ENCODE results near the gene SPINT1. TPM values are rescaled to one million over a fixed set of nuclear protein-coding genes. Genes with fewer than 3 reads are reported as not detected.

SPINT1 gene
- total RNA-seq, 2 experiments from 2014 or later = 11.3 to 13.1 TPM

DNA sequence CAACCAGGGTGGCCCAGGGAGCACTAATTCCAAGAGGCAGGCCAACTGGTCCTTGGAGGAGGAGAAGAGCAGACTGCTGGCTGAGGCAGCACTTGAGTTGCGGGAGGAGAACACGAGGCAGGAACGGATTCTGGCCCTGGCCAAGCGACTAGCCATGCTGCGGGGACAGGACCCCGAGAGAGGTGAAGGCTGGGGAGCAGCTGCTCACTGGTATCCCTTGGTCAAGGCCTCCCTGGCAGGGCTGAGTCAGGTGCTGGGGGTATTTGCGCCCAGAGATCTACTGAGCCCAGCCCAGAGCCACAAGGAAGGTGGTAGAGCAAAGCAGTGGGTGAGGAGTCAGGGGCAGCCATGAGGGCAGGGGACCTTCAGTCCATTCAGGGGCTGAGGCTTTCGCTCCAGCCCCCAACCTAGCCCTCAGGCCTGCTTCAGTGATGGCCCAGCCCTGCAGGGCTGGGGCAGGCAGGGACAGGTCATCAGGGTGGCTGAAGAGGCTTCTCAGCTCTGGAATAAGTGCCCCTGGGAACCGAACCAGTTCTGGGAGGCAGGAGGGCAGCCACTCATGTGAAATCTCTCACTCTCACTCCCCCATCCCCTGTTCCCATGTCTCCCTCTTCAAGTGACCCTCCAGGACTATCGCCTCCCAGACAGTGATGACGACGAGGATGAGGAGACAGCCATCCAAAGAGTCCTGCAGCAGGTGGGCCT, 31.0 kb upstream of the SPINT1 start:
- peaks cover 22% of the 10 kb centered on the region for H3K36me3 Mint-ChIP-seq
- no peaks in the 10 kb centered on the region for H3K27me3 Mint-ChIP-seq
- no peak overlapping the region for H3K27ac Mint-ChIP-seq
- DNase-seq = no peak
- intact Hi-C loops (cut with micrococcal nuclease) = no loop called here
- ChIA-PET CTCF (interaction anchor here (0.9 to 3.7 kb wide), 3 partner anchors 45 to 81 kb away, joined by 3 to 12 read pairs (median 7); partner anchors contain the start of gene VPS18), POLR2A (no interaction called here)
- H3K4me3 Mint-ChIP-seq = no peak overlapping the region
- no peaks in the 10 kb centered on the region for H3K9me3 Mint-ChIP-seq
- H3K4me1 Mint-ChIP-seq (ENCODE audit: low read depth) = peaks cover 12% of the 10 kb centered on the region

DNA sequence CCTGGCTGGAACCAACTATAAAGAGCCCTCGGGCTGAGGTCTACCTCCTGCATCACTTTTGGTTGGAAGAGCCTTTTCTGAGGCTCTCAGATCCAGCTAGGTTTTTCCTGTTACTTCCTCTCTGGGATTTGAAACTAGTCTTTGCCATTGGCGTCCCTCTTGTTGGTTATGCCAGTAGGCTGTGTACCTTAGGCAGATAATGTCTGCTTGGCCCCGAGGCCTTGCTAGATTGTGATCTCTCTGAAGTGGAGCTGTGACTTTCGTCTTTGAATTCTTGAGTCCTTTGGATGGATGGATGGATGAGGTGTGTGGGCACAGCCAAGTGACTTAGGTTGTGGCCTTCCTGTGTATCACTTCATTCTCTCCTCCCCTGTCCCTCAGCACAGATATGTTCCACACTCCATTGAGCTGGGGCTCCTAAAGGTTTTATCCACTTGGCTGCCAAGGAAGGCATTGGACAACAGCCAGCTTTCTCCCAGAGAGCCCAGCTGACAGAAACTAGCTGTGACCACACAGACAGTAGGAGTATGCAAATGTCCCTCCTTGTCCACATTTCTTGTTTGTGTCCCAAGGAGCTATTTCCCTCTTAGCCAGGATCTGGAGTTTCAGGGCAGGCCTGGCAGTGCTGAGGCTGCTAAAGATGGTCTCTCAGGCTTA, 28.7 kb upstream of the SPINT1 start:
- ChIA-PET CTCF (interaction anchor here (0.7 to 3.7 kb wide), 4 partner anchors 33 to 44 kb away, joined by 3 to 12 read pairs (median 4); no protein-coding TSS in a partner anchor), POLR2A (no interaction called here)
- no peaks in the 10 kb centered on the region for H3K9me3 Mint-ChIP-seq
- DNase-seq = no peak
- H3K27me3 Mint-ChIP-seq = no peaks in the 10 kb centered on the region
- no peaks in the 10 kb centered on the region for H3K4me1 Mint-ChIP-seq (ENCODE audit: low read depth)
- no peak overlapping the region for H3K27ac Mint-ChIP-seq
- H3K4me3 Mint-ChIP-seq = no peak overlapping the region
- peaks cover 20% of the 10 kb centered on the region for H3K36me3 Mint-ChIP-seq
- intact Hi-C loops (cut with micrococcal nuclease) = no loop called here

DNA sequence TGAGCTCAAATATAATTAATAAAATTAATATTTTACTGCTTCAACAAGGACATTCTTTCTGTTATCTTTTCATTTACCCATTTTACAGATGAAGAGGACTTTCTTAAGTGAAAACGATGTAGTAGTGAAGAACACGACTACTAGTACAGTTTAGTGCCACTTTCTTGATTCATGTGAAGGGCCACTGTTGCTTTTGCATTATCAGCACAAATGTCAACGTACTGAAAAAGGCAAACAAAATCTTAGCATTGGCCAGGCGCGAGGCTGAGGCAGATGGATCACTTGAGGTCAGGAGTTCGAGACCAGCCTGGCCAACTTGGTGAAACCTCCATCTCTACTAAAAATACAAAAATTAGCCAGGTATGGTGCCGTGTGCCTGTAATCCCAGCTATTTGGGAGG, 24.8 kb upstream of the SPINT1 start:
- intact Hi-C loops (cut with micrococcal nuclease) = no loop called here
- ChIA-PET POLR2A (no interaction called here), CTCF (no interaction called here)
- Mint-ChIP-seq H3K36me3 (peaks cover 7% of the 10 kb centered on the region), H3K9me3 (no peaks in the 10 kb centered on the region), H3K27me3 (peaks cover 3% of the 10 kb centered on the region), H3K4me1 (ENCODE audit: low read depth) (no peaks in the 10 kb centered on the region), H3K27ac (no peak overlapping the region), H3K4me3 (no peak overlapping the region)
- no peak for DNase-seq

GRCh38 chr15:40821195-40821594, 22.7 kb upstream of the SPINT1 start:
- DNase-seq = no peak
- no peak overlapping the region for H3K4me3 Mint-ChIP-seq
- ChIA-PET POLR2A (no interaction called here), CTCF (interaction anchor here (0.7 kb wide), 1 partner anchor 483 kb away, joined by 3 read pairs; no protein-coding TSS in a partner anchor)
- no peaks in the 10 kb centered on the region for H3K36me3 Mint-ChIP-seq
- intact Hi-C loops (cut with micrococcal nuclease) = no loop called here
- no peaks in the 10 kb centered on the region for H3K9me3 Mint-ChIP-seq
- peaks cover 4% of the 10 kb centered on the region for H3K27me3 Mint-ChIP-seq
- no peak overlapping the region for H3K27ac Mint-ChIP-seq
- H3K4me1 Mint-ChIP-seq (ENCODE audit: low read depth) = no peaks in the 10 kb centered on the region

- intact Hi-C loops (cut with micrococcal nuclease) = no loop called here
- Mint-ChIP-seq H3K27ac (no peak overlapping the region), H3K9me3 (no peaks in the 10 kb centered on the region), H3K4me1 (ENCODE audit: low read depth) (no peaks in the 10 kb centered on the region), H3K27me3 (peaks cover 4% of the 10 kb centered on the region), H3K36me3 (no peaks in the 10 kb centered on the region), H3K4me3 (no peak overlapping the region)
- CTCF ChIA-PET = interaction anchor here (1.3 kb wide), 1 partner anchor 34 kb away, joined by 4 read pairs; no protein-coding TSS in a partner anchor
- POLR2A ChIA-PET = no interaction called here
- DNase-seq = no peak
These were observed 20.1 kb upstream of the SPINT1 start for GRCh38 chr15:40823572-40824343.

- ChIA-PET CTCF (no interaction called here), POLR2A (no interaction called here)
- Mint-ChIP-seq H3K27me3 (peaks cover 4% of the 10 kb centered on the region), H3K9me3 (no peaks in the 10 kb centered on the region), H3K4me3 (no peak overlapping the region), H3K4me1 (ENCODE audit: low read depth) (no peaks in the 10 kb centered on the region), H3K27ac (no peak overlapping the region), H3K36me3 (no peaks in the 10 kb centered on the region)
- intact Hi-C loops (cut with micrococcal nuclease) = no loop called here
- no peak for DNase-seq
These were observed 18.0 kb upstream of the SPINT1 start for GRCh38 chr15:40825661-40826422.

- no peak for DNase-seq
- Mint-ChIP-seq H3K4me3 (no peak overlapping the region), H3K36me3 (no peaks in the 10 kb centered on the region), H3K27me3 (peaks cover 4% of the 10 kb centered on the region), H3K9me3 (no peaks in the 10 kb centered on the region), H3K27ac (no peak overlapping the region), H3K4me1 (ENCODE audit: low read depth) (no peaks in the 10 kb centered on the region)
- CTCF ChIA-PET = no interaction called here
- intact Hi-C loops (cut with micrococcal nuclease) = no loop called here
- POLR2A ChIA-PET = interaction anchor here (0.5 kb wide), 1 partner anchor 9 kb away, joined by 3 read pairs; no protein-coding TSS in a partner anchor
These were observed 17.3 kb upstream of the SPINT1 start for GRCh38 chr15:40826423-40827075.

DNA sequence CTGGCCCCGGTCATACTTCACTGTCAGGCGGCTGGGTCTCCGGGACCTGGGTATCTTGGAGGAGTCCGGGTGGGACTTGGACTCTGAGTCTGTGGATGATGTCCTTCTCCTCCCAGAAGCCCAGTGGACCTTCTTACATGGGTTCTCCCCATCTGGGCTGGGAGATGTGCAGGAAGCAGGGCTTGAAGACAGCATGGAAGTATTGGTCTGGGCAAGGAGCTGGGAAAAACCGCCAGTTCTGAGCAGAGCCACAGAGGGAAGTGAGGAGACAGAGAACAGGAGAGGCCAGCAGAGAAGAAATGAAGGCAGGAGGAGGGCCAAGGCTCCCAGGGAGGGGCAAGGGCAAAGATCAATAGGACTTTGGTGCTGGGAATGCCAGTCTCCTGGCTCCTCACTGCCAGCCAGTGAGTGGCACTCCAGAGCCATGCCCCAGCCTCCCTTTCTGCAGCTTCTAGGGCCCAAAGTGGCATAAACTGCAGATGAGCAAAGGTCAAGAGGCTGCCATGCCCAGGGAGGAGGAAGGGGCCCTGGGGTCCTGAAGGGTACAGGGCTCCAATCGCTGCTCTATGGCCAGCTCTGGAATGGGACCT, 15.3 kb upstream of the SPINT1 start, which contains the start of gene PPP1R14D:
TSS of gene PPP1R14D (minus strand) at position 262 of the 590 bp plus-strand sequence. CDS start at position 195, 67 bp downstream.
- H3K27me3 Mint-ChIP-seq = peaks cover 2% of the 10 kb centered on the region
- H3K27ac Mint-ChIP-seq = no peak within 1 kb of the TSS
- ChIA-PET POLR2A (interaction anchor here (0.8 kb wide), 1 partner anchor 234 kb away, joined by 3 read pairs; no protein-coding TSS in a partner anchor), CTCF (interaction anchor here (1.0 to 2.1 kb wide), 2 partner anchors 30 to 76 kb away, joined by 4 to 7 read pairs; no protein-coding TSS in a partner anchor)
- H3K4me3 Mint-ChIP-seq = no peak within 1 kb of the TSS
- intact Hi-C loops (cut with micrococcal nuclease) = no loop called here
- H3K36me3 Mint-ChIP-seq = no peaks in the 10 kb centered on the region
- no peaks in the 10 kb centered on the region for H3K4me1 Mint-ChIP-seq (ENCODE audit: low read depth)
- no peaks in the 10 kb centered on the region for H3K9me3 Mint-ChIP-seq
- no peak for DNase-seq

DNA sequence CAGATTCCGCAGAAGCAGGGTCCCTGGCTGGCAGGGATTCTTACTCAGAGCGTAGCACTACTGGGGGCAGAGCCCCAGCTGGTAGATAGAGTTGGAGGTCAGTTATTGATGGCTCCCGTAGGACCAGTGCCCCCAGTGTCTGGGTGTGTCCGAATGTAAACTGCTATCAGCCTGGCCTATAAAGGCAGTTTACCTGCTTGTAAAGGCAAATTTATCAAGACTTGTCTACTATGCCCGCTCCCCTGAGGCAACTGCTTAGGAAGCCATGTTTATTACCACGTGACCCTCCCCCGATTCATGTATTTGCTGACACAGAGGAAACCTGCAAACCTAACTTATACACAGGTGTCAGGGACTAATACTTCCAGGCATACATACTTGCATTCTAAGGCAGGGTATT, 14.7 kb upstream of the SPINT1 start:
- no peaks in the 10 kb centered on the region for H3K27me3 Mint-ChIP-seq
- H3K36me3 Mint-ChIP-seq = no peaks in the 10 kb centered on the region
- no peak for DNase-seq
- no peaks in the 10 kb centered on the region for H3K9me3 Mint-ChIP-seq
- H3K27ac Mint-ChIP-seq = no peak overlapping the region
- ChIA-PET CTCF (interaction anchor here (2.1 kb wide), 1 partner anchor 29 kb away, joined by 7 read pairs; no protein-coding TSS in a partner anchor), POLR2A (no interaction called here)
- no peaks in the 10 kb centered on the region for H3K4me1 Mint-ChIP-seq (ENCODE audit: low read depth)
- H3K4me3 Mint-ChIP-seq = no peak overlapping the region
- intact Hi-C loops (cut with micrococcal nuclease) = no loop called here

DNA sequence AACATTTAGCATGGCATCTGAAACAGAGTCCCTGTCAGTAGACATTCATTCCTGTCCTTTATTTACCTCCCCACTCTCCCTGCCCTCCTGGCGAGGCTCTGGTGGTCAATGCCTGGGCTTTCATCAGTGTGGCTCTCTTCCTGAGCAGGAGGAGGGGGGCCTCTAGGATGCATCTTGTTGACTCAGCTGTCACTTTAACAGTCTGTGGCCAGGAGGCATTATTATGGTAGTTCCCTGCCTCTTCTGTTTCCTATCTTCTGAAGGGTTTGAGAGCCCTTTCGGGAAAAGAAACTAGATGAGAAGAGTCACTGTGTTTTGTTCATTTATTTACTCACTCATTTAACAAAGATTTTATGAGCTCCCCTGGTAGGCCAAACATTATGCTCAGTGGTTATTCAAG, 13.0 kb upstream of the SPINT1 start:
- Mint-ChIP-seq H3K9me3 (no peaks in the 10 kb centered on the region), H3K27me3 (no peaks in the 10 kb centered on the region), H3K36me3 (no peaks in the 10 kb centered on the region), H3K4me3 (no peak overlapping the region), H3K27ac (no peak overlapping the region), H3K4me1 (ENCODE audit: low read depth) (no peaks in the 10 kb centered on the region)
- POLR2A ChIA-PET = no interaction called here
- CTCF ChIA-PET = interaction anchor here (1.4 kb wide), 1 partner anchor 28 kb away, joined by 7 read pairs; no protein-coding TSS in a partner anchor
- intact Hi-C loops (cut with micrococcal nuclease) = no loop called here
- no peak for DNase-seq

GRCh38 chr15:40831861-40832260, 12.0 kb upstream of the SPINT1 start:
- DNase-seq = no peak
- H3K4me3 Mint-ChIP-seq = no peak overlapping the region
- no peaks in the 10 kb centered on the region for H3K36me3 Mint-ChIP-seq
- ChIA-PET CTCF (no interaction called here), POLR2A (no interaction called here)
- no peak overlapping the region for H3K27ac Mint-ChIP-seq
- no peaks in the 10 kb centered on the region for H3K27me3 Mint-ChIP-seq
- no peaks in the 10 kb centered on the region for H3K4me1 Mint-ChIP-seq (ENCODE audit: low read depth)
- intact Hi-C loops (cut with micrococcal nuclease) = no loop called here
- H3K9me3 Mint-ChIP-seq = no peaks in the 10 kb centered on the region
